Body of pancreas (tissue), 4 donors: Measurements from ENCODE around the gene RHCE.

Source experiments
- POLR2A ChIP-seq, 3 donors: fragments of 450-650 bp; IDR thresholded peaks; one replicate each; pipeline ENCODE4 v1.6.1; 2016; ENCODE audit warnings: antibody characterized with exemption in 3 of 3, mild to moderate bottlenecking in 2 of 3
- TF ChIP-seq, protein P1 (sequence below), 7 experiments: fragments of 450-650 bp in 4 of 7; fragments of 200-600 bp in 3 of 7; sonication (generic) in 3 of 7; IDR thresholded peaks; one replicate each; pipeline ENCODE4 v1.5.1; 2016 to 2019; ENCODE audit warnings: antibody characterized with exemption in 7 of 7

DNA sequence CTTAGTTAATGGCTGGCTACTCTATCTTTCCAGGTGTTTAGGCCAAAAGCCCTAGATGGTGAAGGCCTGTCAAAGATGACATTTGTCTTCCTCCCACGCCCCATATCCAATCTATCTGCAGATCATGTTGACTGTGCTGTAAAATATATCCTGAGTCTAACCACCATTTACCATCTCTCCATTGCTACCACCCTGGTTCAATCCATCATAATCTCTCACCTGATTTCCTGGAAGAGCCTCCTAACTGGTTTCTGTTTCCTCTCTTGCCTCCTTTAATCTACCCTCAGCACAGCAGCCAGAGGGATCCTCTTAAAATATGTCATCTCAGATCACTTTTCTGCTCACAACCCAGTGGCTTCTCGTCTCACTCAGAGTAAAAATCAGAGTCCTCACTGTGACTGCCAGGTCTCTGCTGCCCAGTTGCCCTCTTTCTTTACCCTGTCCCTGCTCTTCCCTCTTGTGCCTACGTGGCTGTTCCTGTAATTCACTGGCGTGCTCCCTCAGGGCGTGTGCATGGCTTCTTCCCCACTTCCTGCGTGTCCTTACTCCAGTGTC is 64.7 kb downstream of the RHCE start:
- TF ChIP-seq, protein P1, sequence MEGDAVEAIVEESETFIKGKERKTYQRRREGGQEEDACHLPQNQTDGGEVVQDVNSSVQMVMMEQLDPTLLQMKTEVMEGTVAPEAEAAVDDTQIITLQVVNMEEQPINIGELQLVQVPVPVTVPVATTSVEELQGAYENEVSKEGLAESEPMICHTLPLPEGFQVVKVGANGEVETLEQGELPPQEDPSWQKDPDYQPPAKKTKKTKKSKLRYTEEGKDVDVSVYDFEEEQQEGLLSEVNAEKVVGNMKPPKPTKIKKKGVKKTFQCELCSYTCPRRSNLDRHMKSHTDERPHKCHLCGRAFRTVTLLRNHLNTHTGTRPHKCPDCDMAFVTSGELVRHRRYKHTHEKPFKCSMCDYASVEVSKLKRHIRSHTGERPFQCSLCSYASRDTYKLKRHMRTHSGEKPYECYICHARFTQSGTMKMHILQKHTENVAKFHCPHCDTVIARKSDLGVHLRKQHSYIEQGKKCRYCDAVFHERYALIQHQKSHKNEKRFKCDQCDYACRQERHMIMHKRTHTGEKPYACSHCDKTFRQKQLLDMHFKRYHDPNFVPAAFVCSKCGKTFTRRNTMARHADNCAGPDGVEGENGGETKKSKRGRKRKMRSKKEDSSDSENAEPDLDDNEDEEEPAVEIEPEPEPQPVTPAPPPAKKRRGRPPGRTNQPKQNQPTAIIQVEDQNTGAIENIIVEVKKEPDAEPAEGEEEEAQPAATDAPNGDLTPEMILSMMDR (IDR thresholded peaks at IDR 0.05): no peak
- no peak for TF ChIP-seq POLR2A (IDR thresholded peaks at IDR 0.05)
